ENCODE measurements around the gene DNAJB1.

The DNAJB1 gene

DNA sequence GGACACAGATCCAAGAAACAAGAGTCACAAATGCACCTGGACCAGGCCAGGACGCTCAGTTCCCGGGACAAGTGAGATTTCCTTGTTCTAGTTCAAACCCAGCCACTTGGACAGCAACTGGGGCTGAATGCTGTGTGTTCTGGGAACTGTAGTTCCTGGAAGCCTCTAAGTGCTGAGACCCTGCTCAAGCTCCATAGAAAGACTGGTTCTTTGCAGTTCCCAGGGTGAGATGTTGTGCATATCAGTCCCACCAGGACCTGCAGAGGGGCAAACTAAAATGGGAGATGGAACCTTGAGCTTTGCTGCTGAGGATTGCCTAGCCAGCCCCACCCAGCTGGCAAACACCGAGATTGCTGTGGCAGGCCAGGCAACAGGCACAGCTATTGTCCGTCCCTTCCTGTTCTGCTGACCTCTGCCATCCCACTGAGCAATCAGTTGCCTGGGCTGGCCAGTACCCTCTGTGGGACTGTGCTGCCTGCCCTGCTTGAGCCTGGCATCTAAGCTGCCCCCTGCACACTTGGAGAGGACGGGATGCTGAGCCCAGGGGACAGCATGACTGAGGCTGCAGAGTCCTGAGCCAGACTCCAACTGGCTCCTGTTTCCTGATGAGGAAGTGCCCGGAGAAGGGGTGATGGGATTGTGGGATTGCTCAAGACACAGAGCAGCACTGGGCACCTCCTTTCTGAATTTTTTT lies 20.8 kb downstream of the DNAJB1 start:
- in situ Hi-C loops (cut with HindIII; ENCODE audit: low sequenced_read_pairs) = no loop called here

DNA sequence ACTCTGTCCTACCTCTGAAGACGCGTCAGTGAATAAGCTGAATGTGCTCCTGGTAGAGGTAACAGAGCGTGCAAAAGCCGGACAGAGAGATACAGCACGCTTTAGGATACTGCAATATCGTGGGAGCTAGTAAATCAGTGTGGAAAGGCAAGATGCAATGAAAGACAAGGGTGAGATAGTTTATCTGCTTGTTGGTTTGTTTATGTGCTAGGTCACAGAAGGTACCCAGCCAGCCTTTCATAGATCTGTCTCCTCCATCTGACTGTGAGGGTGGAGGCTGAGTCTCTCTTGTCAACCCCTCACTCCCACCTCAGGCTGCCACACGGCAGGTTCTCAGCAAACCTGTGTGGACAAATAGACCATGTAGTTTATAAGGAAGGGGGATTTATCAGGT lies 21.4 kb downstream of the DNAJB1 start:
- in situ Hi-C loops (cut with HindIII; ENCODE audit: low sequenced_read_pairs) = no loop called here

DNA sequence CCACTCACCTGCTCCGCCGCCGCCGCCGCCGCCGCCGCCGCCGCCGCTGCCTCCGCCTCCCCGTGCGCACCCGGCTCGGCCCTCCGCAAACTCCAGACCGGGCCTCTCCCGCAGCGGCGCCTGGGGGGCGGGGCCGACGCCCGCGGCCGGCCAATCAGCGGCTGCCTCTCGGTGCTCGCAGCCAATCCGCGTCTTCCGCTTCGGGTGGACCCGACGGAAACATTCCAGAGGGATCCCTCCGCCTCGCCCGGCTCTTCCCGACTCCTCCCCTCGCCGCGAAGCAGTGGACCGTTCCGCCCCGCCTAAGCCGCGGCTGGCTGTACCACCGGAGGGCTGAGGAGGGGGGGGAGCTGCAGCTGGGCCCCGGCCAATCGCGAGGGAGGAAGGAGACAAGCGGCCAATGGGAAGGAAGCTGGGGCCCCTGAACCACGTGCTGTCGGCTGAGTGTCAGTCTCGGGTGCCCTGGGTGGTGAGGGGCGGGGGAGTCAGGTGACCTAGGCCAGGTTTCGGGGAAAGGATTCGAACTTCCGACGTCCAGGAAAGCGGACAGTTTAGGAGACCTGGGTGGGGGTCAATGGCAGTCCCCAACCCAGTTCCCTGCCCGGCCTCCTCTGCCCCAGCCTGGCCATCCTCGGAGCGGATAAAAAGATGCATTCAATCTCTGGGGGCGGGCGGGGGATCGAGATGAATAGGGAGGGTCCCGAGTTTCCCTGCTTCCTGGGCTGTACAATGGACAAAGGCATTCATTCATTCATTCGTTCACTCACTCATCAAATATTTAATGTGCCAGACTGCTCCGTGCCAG lies 22.0 kb downstream of the DNAJB1 start, which contains the start of gene GIPC1:
GIPC1 (minus strand) TSS at position 99 of the 805 bp plus-strand sequence. CDS start 13,151 bp downstream, outside the sequence.
- in situ Hi-C loops (cut with HindIII; ENCODE audit: low sequenced_read_pairs) = no loop called here

DNA sequence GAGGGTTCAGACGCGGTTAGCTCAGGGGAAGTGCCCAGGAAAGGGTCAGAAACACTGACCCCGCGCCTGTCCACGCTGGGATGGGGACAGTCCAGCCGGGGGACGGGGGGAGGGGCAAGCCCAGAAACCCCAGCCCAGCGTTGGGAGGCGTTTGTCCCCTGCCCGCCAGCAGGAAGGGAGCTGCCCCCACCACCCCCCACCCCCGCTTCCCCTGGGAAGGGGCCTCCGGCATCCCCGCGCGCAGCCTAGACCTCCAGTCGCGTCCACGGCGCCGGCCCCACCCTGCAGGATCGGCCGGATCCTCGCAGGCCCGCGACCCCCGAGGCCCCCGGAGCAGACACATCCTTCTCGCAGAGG lies 22.5 kb downstream of the DNAJB1 start:
- in situ Hi-C loops (cut with HindIII; ENCODE audit: low sequenced_read_pairs) = no loop called here

DNA sequence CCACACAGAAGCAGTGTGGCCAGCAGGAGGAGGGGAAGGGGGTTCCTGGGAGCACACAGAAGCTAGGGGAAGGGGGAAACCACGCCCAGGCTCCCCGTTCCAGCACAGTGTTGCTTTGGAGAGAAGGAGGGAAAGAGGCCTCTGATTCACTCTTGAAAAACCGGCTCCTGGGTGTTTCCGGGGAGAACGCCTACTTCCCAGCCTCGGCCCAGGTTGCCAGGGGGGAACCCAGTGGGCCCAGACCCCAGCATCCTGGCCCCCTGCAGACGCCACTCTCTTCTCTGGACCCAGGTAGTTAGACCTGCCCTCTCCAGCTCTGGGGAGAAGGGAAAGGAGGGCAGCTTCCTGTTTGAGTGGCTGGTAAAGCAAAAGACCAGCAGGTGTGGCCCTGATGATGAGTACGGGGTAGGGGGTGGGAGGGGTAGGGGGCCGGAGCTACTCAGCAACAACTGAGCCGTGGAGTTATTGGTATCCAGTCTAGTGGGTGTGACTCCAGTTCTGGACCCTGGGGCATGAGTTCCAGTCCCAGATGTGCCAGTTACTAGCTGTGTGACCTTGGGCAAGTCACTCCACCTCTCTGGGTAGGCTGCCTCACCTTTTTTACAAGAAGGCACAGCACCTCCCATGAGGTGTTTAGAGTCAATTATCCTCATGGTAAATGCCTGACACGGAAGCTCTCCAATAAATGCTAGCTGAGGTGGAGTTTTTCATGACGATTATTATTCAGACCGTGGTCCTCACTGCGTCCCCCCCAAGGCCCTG lies 23.1 kb downstream of the DNAJB1 start:
- in situ Hi-C loops (cut with HindIII; ENCODE audit: low sequenced_read_pairs) = no loop called here

DNA sequence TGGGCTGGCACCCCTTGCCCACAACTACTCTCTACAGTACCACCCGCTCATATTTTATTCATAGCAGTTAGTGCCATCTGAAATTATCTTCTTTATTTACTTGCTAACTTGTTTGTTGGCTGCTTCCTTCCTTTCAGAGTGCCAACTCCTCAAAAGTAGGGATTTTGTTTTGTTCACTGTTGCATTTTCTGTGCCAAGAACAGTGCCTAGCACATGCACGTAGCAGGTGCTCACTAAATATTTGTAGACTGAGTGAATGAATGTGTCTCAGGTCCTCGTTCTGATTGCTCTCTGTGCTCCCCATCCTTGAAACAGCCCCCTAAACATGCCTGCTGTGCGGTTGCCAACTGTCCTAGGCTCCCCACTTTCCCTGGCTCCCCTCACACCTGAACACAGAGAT lies 23.8 kb downstream of the DNAJB1 start:
- in situ Hi-C loops (cut with HindIII; ENCODE audit: low sequenced_read_pairs) = no loop called here

DNA sequence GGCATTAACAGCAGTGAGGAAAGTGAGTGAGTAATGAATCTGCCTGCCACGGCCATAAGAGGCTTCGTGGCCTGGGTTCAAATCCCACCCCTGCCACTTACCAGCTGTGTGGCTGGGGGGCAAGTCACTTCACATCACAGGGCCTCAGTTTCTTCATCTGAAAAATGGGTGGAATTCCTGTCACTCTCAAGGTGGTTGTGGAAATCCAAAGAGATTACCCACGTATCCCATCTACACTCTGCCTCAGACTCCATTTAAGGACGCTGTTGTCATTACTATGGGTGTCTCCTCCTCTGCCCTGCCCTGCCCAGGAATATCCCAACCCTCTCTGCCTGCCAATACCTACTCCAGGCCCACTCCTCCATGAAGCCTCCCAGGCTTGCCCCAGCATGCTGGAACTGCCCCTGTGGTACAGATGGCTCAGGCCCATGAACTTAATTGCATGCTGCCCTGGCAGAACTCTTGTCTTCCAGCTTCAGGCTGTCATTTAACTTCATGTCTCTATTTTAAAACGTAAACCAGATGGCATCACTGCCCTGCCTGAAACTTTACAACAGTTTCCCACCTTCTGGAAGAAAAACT lies 25.4 kb downstream of the DNAJB1 start:
- in situ Hi-C loops (cut with HindIII; ENCODE audit: low sequenced_read_pairs) = no loop called here

DNA sequence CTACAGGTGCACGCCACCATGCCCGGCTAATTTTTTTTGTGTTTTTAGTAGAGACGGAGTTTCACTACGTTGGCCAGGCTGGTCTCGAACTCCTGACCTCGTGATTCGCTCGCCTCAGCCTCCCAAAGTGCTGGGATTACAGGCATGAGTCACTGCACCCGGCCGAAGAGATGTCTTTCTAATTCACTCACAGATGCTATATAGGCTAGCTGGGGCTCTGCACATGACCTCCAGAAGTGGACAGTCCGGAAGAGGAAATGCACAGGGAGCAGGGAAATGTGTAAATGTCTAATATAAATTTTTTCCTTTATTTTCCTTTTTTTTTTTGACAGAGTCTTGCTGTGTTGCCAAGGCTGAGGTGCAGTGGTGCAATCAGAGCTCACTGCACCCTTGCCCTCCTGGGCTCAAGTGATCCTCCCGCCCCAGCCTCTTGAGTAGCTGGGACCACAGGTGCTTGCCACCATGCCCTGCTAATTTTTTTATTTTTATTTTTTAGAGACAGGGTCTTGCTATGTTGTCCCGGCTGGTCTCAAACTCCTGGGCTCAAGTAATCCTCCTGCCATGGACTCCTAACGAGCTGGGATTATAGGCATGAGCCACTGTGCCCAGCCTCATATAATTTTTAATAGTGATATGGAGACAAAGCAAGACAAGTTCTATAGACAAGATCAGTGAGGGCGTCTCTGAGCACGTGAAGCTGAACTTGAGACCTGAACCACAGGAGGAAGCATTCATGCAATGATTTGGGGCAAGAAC lies 30.6 kb downstream of the DNAJB1 start:
- in situ Hi-C loops (cut with HindIII; ENCODE audit: low sequenced_read_pairs) = no loop called here

DNA sequence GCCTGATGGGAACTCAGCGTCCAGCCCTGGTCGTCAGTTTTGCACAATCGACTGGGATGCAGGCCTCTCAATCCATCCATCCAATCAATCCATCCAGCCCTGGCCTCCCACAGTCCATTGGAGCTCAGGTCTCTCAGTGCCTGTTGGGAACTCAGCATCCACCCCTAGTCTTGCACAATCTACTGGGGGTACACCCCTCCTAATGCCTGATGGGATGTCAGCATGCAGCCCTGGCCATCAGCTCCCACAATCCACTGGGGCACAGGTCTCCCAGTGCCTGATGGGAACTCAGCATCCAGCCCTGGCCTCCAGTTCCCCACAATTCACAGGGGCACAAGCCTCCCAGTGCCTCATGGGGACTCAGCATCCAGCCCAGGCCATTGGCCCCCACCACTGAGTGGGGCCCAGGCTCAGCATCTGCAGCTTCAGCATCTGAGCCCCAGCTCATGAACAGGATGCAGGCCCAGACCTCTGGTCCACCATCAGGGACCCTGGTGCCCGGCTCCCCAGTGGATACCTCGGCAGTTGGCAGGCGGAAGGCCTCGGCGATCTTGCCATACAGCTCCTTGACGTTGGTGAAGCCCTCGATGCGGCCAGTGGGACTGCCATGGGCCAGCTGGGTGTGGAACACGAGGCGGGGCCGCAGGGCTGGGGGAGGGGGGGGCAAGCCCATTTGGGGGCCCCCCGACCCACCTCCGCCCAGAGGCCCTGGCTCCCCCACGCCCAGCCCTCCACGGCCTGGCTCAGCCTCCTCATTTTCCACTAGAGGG lies 35.8 kb downstream of the DNAJB1 start:
- in situ Hi-C loops (cut with HindIII; ENCODE audit: low sequenced_read_pairs) = no loop called here

DNA sequence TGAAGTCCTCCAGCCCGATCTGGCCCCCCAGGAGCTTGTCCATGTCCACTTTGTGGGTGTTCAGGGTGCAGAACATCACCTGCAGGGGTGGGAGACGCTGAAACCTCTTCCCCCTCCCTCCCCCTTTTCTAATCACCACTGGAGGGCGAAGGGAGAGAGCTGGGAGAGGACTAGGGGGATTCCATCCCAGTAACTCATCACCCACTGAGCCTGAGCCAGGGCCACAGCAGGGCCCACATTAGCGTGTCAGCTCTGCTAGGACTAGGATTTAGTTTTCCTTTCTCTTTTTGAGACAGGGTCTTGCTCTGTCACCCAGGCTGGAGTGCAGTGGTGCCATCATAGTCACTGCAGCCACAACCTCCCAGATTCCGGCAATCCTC lies 37.5 kb downstream of the DNAJB1 start:
- in situ Hi-C loops (cut with HindIII; ENCODE audit: low sequenced_read_pairs) = no loop called here

DNA sequence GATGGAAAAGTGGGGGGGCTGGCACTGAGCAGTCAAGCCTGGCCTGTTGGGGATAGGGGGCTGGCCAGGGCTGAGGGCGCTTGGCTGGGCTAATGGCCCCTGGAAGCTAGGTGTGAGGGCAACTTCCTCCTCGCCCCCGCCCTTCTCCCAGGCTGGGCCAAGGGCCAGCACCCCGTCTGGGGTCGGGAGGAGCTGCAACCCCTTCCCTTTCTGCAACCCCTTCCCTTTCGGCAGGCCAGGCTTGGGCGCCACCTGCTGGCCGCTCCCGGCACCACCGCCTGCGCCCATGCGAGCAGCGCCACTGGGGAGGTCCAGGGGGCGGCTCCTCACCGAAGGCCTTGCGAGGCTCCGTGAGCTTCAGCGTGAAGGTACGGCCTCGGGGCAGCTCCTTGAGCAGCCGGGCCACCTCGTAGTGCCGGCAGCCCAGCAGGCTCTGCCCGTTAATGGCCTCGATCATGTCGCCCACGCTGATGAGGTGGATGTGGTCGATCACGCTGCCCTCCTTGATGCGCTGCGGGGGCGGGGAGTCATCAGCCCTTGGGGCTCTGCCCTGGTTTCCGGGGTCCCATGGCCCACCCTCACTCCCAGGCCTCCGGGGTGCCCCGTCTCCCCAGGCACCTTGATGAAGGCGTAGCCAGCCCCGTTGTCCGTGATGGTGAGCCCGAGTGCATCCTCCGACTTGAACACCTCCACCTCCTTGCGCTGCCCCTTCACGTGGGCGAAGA lies 38.1 kb downstream of the DNAJB1 start:
- in situ Hi-C loops (cut with HindIII; ENCODE audit: low sequenced_read_pairs) = loop anchor here (5.0 kb wide), 1 partner anchor 68 kb away; no protein-coding TSS in a partner anchor

DNA sequence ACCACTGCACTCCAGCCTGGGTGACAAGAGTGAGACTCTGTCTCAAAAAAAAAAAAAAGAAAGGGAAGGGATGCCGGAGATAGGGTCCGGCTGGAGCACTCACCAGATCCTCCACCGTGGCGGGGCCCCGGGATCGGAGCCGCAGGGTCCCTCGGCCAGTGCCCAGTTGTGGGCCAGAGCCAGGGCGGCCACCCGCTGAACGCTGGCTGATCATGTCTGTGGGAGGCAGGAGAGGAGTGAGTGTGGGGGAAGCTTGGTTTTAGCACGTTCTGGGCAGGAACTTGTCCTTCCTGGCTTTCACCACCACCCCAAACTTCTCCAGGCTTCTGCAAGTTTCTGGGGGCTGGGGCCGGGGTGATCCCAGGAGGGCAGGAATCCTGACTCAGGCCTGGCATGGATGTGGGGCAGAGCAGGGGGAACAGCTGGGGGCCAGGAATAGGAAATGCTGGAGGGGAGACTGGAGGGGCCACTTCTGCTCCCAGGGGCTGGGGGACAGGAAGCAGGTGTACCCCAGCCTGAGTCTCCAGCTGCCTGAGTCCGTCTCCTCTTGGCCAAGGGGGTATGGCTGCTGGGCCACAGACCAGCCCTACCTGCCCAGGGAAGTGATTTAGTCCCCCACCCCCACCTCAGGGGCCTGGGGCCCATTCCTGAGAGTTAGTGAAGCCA lies 38.8 kb downstream of the DNAJB1 start:
- in situ Hi-C loops (cut with HindIII; ENCODE audit: low sequenced_read_pairs) = loop anchor here (5.0 kb wide), 1 partner anchor 67 kb away; no protein-coding TSS in a partner anchor

DNA sequence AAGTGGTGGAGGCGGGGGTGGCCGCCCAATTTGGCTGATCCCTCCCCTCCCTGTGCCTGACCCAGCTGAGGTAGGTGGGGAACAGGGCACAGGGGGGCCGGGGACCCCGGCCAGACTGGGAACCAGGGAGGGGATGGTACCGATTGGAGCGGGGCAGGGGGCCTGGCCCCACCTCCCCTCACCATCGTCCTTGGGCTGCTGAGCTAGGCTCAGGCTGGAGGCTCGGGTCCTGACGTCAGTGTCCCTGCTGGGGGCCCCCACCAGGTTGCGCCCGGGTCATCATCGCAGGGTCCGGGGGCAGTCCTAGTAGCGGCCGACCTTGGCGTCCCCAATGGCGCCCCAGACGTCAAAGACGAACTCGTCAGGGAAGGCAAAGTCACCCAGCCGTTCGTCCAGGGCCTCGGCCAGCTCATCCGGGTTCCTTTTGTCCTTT lies 40.1 kb downstream of the DNAJB1 start:
- in situ Hi-C loops (cut with HindIII; ENCODE audit: low sequenced_read_pairs) = loop anchor here (5.0 kb wide), 1 partner anchor 66 kb away; no protein-coding TSS in a partner anchor

DNA sequence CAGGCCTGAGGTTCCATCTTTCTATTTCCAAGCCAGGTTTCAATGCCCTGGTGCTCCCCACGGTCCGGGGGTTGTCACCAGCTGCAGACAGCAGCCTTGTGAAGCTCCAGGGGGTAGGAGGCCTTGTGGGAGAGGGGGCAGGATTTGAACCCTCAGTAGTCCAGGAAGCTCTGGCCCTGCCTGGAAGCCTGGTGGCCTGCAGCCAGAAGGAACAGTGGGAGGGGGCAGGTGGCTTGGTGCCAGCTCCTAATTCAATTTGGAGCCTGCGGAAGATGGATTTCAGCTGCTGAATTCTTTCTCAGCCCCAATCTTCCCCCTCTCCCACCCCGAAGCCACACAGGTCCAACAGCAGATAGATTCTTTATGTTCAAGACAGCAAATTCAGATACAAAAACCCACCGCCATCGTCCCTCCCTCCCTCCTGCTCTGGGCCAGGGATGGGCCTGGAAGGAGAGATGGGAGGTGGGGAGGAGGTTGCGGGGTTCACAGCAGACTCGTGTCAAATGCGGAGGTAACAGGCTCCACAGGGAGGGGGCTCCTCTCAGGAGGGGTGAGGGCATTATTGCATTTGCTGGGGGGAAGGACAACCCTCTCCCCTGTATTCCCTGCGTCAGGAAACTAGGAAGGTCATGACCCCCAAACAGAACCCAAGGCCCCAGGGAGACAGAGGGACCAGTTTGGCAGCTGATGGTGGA lies 40.6 kb downstream of the DNAJB1 start:
- in situ Hi-C loops (cut with HindIII; ENCODE audit: low sequenced_read_pairs) = loop anchor here (5.0 kb wide), 1 partner anchor 65 kb away; no protein-coding TSS in a partner anchor

DNA sequence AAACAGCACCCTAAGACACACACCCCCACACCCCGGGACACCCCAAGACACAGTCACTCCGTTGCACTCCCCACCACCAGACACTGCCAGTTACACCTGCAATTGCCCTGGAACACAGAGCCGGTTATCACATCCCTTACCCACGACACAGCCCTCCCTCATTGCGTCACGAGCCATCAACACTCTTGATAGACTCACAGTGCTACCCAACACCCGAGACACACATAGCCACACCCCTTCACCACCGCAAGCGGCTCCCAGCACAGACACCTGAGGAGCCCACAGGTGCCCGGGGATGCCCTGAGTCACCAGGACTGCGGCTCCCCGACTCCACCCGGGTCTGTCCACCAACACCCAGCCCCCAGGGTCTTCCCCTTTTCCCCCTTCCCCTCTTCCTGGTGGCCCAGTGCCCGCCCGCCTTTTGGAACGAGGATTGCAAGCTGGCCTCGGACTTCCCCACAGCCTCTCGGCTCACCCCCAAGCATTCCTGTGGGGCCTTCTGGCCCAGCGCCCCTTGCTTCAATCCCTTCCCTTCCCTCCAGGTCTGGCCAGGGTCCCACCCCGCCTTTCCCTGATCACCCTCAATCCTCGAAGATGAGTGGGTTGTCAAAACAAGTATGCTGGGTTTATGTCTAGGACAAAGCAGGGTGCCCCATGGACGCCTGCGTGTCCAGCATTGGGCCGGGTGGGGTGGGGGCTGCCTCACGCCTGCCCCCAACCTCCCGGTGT lies 41.4 kb downstream of the DNAJB1 start:
- in situ Hi-C loops (cut with HindIII; ENCODE audit: low sequenced_read_pairs) = loop anchor here (5.0 kb wide), 1 partner anchor 65 kb away; no protein-coding TSS in a partner anchor

DNA sequence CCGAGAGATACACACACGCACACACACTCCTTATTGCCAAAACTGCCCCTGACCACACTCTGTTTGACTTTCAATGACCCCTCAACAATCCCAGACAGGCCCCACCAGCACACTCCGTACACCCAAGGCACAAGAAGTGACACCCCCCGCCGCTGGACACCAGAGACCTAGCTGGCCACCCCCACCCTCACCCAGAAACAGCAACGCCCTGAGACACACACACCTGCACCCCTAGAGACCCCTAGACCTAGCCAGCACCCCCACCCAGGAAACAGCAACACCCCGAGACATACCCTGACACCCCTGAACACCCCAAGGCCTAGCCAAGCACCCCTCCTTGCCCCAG lies 41.9 kb downstream of the DNAJB1 start:
- in situ Hi-C loops (cut with HindIII; ENCODE audit: low sequenced_read_pairs) = loop anchor here (5.0 kb wide), 1 partner anchor 64 kb away; no protein-coding TSS in a partner anchor

All from endothelial cell of hepatic sinusoid (primary cell).